ENCODE measurements around the gene CAMK2G.

DNA sequence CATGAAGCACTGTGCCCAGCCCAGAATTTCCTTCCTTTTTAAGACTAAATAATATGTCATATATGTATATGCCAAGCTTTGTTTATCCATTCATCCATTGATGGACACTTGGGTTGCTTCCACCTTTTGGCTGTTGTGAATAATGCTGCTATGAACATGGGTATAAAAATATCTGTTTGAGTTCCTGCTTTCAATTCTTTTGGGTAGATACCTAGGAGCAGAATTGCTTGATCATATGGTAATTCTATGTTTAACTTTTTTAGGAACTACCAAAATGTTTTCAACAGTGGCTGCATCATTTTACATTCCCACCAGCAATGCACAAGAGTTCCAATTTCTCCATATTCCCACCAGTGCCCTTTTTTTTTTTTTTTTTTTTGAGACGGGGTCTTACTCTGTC is 23.3 kb upstream of the CAMK2G start:
- TF ChIP-seq CTCF (IDR thresholded peaks at IDR 0.05; ENCODE audit: borderline replicate concordance, extremely low read depth, low read length, poor library complexity, severe bottlenecking): no peak
- no peak for TF ChIP-seq EZH2 (IDR thresholded peaks at IDR 0.05; ENCODE audit: borderline replicate concordance, low read depth, low read length, severe bottlenecking)
